ENCODE results near the gene CDKAL1.
A peak's percentile ranks its signal among the peaks of the same experiment; 100 is the strongest.

Gene CDKAL1

GRCh38 chr6:20631549-20631924 lies 97.3 kb downstream of the CDKAL1 start:
- Histone ChIP-seq H3K9me3 (ENCODE audit: insufficient read depth, low read depth, low read length) (no peaks in the 10 kb centered on the region), H3F3A (ENCODE audit: low read depth) (peaks cover 3% of the 10 kb centered on the region; the same call in 1 of the 2 replicates), H3K9me2 (replicated peaks; ENCODE audit: low read depth, low read length) (no peaks in the 10 kb centered on the region), H3K4me1 (ENCODE audit: insufficient read depth, low read length, poor library complexity, severe bottlenecking) (peaks cover 66% of the 10 kb centered on the region), H3K79me2 (ENCODE audit: insufficient read depth, low read length) (peaks cover 82% of the 10 kb centered on the region), H3K36me3 (ENCODE audit: insufficient read depth, low read length) (no peaks in the 10 kb centered on the region), H2AFZ (ENCODE audit: low read length) (no peak overlapping the region), H4K20me1 (ENCODE audit: insufficient read depth, low read length, poor library complexity, severe bottlenecking) (no peaks in the 10 kb centered on the region), H3K4me2 (ENCODE audit: low read depth, low read length, poor library complexity, severe bottlenecking) (peak overlapping the region; percentile 8), H3K4me3 (ENCODE audit: low read length, poor library complexity, severe bottlenecking) (no peak overlapping the region), H3K27me3 (ENCODE audit: insufficient read depth, low read length, poor library complexity, severe bottlenecking) (no peaks in the 10 kb centered on the region), H3K9ac (ENCODE audit: low read depth, low read length, poor library complexity, severe bottlenecking) (no peak overlapping the region)
- no peak for TF ChIP-seq EZH2phosphoT487 (IDR thresholded peaks at IDR 0.05; ENCODE audit: borderline replicate concordance)
- TF ChIP-seq CTCF (conservative IDR thresholded peaks at IDR 0.05; ENCODE audit: low read length), result no peak

DNA sequence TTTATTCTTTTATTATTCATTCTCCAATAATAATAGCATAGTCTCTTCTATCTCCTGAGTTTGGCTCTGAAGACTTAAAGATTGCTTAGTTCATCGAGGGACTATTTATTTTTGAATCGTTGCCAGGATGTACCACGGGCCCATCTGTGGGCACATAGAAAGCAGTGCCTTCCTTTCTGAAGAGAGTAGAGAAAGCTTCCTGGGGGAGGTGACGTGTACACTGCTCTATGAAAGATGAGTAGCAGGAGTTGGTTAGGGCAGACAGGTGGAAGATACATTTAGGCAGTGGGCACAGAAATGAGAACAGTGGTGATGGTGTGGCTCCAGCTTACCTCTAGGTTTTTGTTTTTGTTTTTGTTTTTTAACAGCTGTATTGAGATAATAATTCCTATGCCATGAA lies 98.4 kb downstream of the CDKAL1 start:
- H3K4me2 ChIP-seq (ENCODE audit: low read depth, low read length, poor library complexity, severe bottlenecking), result peak overlapping the region; percentile 8

DNA sequence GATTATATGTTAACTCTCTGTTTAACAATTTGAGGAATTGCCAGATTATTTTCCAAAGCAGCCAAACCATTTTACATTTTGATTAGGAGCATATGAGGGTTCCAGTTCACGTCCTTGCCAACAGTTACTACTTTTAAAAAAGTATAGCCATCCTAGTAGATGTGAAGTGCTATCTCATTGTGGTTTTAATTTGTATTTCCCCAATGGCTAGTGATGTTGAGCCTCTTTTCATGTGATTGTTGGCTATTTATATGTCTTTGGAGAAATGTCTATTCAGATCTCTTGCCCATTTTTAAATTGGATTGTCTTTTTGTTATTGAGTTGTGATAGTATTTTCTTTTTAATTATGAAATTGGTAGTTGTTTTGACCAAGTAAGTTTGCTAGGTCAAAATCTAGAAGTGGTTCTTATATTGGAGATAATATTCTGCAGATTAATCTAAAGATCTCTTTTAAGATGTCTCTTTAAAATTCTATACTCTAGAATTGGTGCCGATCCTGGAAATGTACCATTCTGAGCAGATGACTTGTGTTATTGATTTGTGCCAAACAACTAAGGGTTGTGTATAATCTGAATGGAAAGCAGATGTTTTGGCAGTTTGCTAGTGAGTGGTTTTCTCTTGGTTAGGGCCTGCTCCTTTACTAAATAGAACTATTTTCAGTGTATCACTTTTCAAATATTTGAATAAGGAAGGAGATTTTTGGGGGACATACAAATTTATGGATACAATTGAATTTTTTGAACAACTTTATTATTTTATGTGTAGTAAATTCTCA lies 99.5 kb downstream of the CDKAL1 start:
- H4K20me1 ChIP-seq (ENCODE audit: insufficient read depth, low read length, poor library complexity, severe bottlenecking), result no peaks in the 10 kb centered on the region
- TF ChIP-seq CTCF (conservative IDR thresholded peaks at IDR 0.05; ENCODE audit: low read length) (no peak), EZH2phosphoT487 (IDR thresholded peaks at IDR 0.05; ENCODE audit: borderline replicate concordance) (no peak)
- no peak overlapping the region for H3K4me3 ChIP-seq (ENCODE audit: low read length, poor library complexity, severe bottlenecking)
- peaks cover 50% of the 10 kb centered on the region for H3K4me1 ChIP-seq (ENCODE audit: insufficient read depth, low read length, poor library complexity, severe bottlenecking)
- H3K79me2 ChIP-seq (ENCODE audit: insufficient read depth, low read length), result peaks cover 72% of the 10 kb centered on the region
- H3K9me3 ChIP-seq (ENCODE audit: insufficient read depth, low read depth, low read length), result no peaks in the 10 kb centered on the region
- peaks cover 3% of the 10 kb centered on the region; the same call in 1 of the 2 replicates for H3F3A ChIP-seq (ENCODE audit: low read depth)
- peak overlapping the region; percentile 8 for H3K4me2 ChIP-seq (ENCODE audit: low read depth, low read length, poor library complexity, severe bottlenecking)
- H2AFZ ChIP-seq (ENCODE audit: low read length), result no peak overlapping the region
- H3K27me3 ChIP-seq (ENCODE audit: insufficient read depth, low read length, poor library complexity, severe bottlenecking), result no peaks in the 10 kb centered on the region
- no peaks in the 10 kb centered on the region for H3K9me2 ChIP-seq (replicated peaks; ENCODE audit: low read depth, low read length)
- no peaks in the 10 kb centered on the region for H3K36me3 ChIP-seq (ENCODE audit: insufficient read depth, low read length)
- H3K9ac ChIP-seq (ENCODE audit: low read depth, low read length, poor library complexity, severe bottlenecking), result no peak overlapping the region

More for the DNA sequence above, 98.4 kb downstream of the CDKAL1 start:
- Histone ChIP-seq H3K36me3 (ENCODE audit: insufficient read depth, low read length) (no peaks in the 10 kb centered on the region), H3K4me3 (ENCODE audit: low read length, poor library complexity, severe bottlenecking) (peak overlapping the region; percentile 6), H2AFZ (ENCODE audit: low read length) (no peak overlapping the region), H3K9me2 (replicated peaks; ENCODE audit: low read depth, low read length) (no peaks in the 10 kb centered on the region), H3K9ac (ENCODE audit: low read depth, low read length, poor library complexity, severe bottlenecking) (no peak overlapping the region), H3K9me3 (ENCODE audit: insufficient read depth, low read depth, low read length) (no peaks in the 10 kb centered on the region), H3F3A (ENCODE audit: low read depth) (peaks cover 3% of the 10 kb centered on the region; the same call in 1 of the 2 replicates), H3K27me3 (ENCODE audit: insufficient read depth, low read length, poor library complexity, severe bottlenecking) (no peaks in the 10 kb centered on the region), H4K20me1 (ENCODE audit: insufficient read depth, low read length, poor library complexity, severe bottlenecking) (no peaks in the 10 kb centered on the region), H3K4me1 (ENCODE audit: insufficient read depth, low read length, poor library complexity, severe bottlenecking) (peaks cover 61% of the 10 kb centered on the region), H3K79me2 (ENCODE audit: insufficient read depth, low read length) (peaks cover 71% of the 10 kb centered on the region)
- no peak for TF ChIP-seq CTCF (conservative IDR thresholded peaks at IDR 0.05; ENCODE audit: low read length)
- TF ChIP-seq EZH2phosphoT487 (IDR thresholded peaks at IDR 0.05; ENCODE audit: borderline replicate concordance), result no peak
